Measurements from ENCODE around the gene GSTT2B.
"Not testable (repeated sequence)": the region's sequence is repeated elsewhere in the genome, so short reads cannot be mapped to it uniquely, and the experiment has no call there.

GSTT2B gene

DNA sequence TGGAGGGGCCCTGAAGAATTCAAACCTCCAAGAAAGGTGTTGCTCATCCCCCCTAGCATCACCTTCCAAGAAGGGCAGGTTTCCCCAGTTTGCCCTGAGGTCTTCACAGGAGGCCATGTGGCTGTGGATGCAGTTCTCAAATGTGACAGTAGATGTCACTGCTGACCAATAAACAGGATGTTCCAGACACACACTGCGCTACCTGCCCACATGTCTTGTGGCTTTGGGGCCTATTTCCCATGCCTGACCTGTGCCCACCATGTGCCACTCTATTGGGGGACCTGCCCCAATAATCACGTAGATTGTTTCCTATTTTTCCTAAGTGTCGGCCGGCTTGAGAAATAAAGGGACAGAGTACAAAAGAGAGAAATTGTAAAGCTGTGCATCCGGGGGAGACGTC is 23.4 kb upstream of the GSTT2B start:
- DNase-seq (ENCODE audit: low spot score), result peak; percentile 26

DNA sequence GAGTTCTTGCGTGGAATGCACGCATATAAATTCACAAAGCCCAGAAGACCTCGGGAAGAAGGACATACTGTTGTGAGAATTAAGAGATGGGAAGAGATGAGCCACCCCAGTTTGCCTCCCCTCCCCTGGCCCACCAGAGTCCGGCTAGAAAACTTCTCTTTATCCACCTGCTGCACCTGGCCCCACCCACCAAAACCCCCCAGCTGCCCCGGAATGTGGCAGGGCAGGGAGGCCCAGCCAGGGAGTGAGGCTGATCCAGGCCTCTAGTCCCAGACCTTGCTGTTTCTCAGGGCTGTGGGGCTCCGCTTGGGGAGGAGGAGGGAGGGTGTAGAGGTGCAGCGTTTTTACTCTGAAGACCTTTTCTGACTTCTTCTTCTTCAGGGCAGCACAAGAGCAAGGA is 19.6 kb upstream of the GSTT2B start:
- not testable (repeated sequence) for DNase-seq (ENCODE audit: low spot score)

GRCh38 chr22:23979557-23980240 is 18.7 kb upstream of the GSTT2B start, which contains the start of gene GSTT2:
TSS of gene GSTT2 (plus strand) at chr22:23980134.
- not testable (repeated sequence) for DNase-seq (ENCODE audit: low spot score)

DNA sequence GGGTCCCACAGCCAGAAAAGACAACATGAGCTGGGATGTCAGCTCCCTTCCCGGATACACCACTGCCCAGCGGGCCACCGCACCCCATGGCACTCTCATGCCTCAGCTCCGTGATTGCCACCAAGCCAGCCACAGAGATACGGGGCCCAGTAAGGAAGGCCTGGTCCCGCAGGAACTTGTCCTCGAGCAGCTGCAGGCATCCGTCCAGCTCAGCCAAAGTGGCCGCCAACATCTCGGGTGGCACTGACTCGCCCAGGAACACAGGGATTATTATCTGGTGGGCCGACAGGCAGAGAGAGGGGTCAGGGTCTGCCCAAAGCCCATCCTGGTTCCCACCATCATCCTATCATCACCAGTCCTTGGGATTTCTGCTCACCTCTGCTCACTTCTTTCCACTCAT is 16.3 kb upstream of the GSTT2B start:
- not testable (repeated sequence) for DNase-seq (ENCODE audit: low spot score)

DNA sequence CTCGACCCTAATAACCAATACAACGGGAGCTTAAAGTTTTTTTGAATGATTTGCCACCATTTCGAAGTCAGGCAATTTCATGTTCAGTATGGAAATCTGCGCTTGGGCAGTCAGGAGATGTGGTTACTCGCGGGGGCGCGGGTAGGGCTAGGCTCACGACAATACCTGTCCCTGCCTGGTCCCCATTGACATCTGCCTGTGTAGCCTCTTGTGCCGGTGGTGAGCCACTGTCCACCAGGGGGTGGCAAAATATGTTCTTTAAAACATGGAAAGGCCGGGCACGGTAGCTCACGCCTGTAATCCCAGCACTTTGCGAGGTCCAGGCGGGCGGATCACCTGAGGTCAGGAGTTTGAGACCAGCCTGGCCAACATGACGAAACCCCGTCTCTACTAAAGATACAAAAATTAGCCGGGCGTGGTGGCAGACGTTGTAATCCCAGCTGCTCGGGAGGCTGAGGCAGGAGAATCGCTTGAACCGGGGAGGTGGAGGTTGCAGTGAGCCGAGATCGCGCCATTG is 13.9 kb upstream of the GSTT2B start:
- not testable (repeated sequence) for DNase-seq (ENCODE audit: low spot score)

DNA sequence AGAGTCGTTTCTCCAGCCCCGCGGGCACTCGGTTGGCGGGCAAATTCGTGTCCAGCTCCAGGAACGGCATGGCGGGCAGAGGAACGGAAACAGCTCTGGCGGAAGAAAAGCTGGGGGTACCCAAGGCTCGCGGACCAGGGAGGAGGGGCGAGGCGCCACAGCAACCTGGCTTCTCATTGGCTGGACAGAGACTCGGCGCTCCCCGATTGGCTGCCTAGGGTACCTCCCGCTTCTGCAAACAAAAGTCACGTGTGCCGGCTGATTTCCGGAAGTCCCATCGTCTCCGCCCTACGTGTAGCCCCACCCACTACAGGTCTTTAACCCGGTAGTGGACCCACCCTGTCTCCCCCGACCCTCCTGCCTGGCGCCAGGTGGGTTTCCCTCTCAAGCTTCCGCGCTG is 13.3 kb upstream of the GSTT2B start, which contains the start of gene DDT:
DDT (minus strand) TSS at position 97 of the 400 bp plus-strand sequence; CDS start at position 70, 27 bp downstream.
- DNase-seq (ENCODE audit: low spot score), result not testable (repeated sequence)

- DNase-seq (ENCODE audit: low spot score), result not testable (repeated sequence)
Observed at GRCh38 chr22:23971927-23972326, 10.9 kb upstream of the GSTT2B start.

DNA sequence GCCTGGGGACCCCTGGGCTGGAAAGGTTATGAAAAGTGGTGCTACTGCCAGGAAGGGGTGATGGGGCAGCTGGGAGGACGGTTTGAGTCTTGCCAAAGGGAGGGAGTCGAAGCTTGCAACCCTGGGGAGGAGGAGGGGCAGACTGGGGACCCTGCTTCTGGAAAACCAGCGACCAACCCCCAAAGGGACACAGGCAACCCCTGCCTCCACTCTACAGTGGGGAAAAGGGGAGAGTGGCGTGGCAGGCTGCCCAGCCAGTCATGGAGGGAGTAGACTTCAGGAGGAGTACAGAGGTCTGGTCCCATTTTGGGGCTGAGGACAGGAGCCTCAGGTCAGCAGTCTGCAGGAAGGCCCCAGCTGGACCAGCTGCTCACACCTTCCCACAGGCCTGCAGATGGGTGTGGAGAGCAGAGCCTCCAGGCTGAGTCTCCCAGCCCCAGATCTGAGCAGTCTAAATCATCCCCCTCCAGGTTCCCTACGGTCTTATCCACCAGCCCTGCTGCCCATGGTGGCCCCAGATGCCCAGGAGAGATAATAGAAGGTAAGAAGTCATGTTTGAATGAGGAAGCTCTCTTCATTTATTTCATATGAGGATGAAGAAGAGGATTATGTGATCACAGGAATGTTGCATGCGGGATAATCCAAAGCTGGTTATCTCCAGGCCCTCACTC is 10.0 kb upstream of the GSTT2B start:
- DNase-seq (ENCODE audit: low spot score), result no peak

GRCh38 chr22:23970201-23970641 is 9.2 kb upstream of the GSTT2B start:
- no peak for DNase-seq (ENCODE audit: low spot score)

- no peak for DNase-seq (ENCODE audit: low spot score)
Observed at GRCh38 chr22:23969071-23969470, 8.1 kb upstream of the GSTT2B start.

- DNase-seq (ENCODE audit: low spot score), result not testable (repeated sequence)
Observed at GRCh38 chr22:23966568-23966967, 5.6 kb upstream of the GSTT2B start, which contains the start of gene DDTL. TSS of gene DDTL (plus strand) at chr22:23966888. CDS start at chr22:23966915, 27 bp downstream.

- DNase-seq (ENCODE audit: low spot score), result not testable (repeated sequence)
Observed at GRCh38 chr22:23966094-23966493, 5.1 kb upstream of the GSTT2B start.

- peak; percentile 67 for DNase-seq (ENCODE audit: low spot score)
Observed at GRCh38 chr22:23956301-23956900, 4.6 kb downstream of the GSTT2B start.

GRCh38 chr22:23955886-23956285 is 5.1 kb downstream of the GSTT2B start:
- not testable (repeated sequence) for DNase-seq (ENCODE audit: low spot score)

GRCh38 chr22:23954991-23955305 is 6.0 kb downstream of the GSTT2B start:
- DNase-seq (ENCODE audit: low spot score), result not testable (repeated sequence)

DNA sequence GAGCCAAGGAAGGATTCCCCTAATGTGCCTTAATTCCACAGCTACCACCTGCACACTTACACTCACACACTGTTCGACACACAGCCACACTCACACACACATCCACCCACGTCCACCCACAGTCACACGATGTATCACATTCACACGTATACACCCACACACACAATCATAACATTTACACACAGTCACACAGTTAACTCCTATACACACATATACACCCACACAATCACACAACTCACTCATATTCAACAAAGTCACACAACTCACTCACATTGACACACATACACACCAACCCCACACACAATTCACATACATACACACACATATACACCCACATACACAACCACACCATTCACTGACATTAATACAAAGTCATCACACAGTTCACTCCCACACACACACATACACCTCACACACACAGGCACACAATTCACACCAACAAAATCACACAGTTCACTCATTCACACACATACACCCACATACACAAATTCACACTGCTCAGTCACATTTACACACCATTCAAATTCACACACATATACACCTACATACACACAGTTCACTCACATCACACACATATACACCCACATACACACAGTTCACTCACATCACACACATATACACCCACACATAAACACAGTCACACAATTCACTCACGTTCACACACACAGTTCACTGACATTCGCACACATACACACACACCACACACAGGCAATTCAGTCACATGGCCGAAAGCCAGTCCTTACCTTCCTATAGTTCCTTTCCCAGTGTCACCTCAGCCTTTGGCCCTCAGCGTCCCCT is 6.6 kb downstream of the GSTT2B start:
- DNase-seq (ENCODE audit: low spot score), result not testable (repeated sequence)

DNA sequence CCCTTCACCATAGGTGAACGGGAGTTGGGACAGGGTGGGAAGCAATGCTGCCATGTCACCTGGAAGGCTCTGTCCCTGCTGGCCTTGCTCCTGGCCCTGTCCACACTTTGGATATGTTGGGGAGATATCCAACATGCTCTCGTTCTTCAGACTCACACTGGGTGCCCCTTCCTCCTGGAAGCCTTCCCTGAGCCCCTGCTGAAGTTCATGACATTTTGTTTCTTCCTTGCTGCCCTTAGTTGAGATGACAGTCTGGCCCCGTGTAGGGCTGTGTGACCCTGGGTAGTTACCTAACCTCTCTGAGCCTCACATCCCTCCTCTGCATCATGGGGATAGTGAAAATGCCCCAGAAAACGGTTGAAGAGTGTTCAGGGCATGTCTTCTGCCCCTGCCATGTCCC is 7.5 kb downstream of the GSTT2B start:
- DNase-seq (ENCODE audit: low spot score), result not testable (repeated sequence)

DNA sequence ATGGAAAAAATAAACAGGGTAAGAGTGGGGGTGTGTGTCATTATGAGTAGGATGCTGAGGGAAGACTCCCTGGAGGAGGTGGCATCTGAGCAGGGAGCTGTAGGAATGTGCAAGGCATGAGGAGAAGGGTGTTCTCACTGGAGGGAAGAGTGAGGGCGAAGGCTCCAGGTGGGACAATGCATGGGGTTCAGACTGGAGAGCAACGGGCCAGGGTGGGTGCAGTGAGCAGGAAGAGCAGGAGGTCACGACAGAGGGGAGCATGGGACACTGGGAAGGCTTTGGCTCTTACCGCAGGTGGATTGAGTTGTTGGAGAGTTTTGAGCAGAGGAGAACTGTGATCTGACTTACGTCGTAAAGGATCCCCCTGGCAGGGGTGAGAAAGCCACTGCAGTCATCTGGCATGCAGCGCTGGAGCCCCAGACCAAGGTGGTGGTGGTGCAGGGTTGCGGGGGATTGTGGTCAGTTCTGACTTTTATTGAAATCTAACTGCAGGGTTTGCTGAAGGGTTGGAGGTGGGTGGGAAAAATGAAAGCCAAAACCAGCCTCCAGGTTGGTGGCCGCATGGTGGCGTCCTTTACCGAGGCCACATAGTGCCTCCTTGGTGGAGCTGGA is 8.1 kb downstream of the GSTT2B start:
- not testable (repeated sequence) for DNase-seq (ENCODE audit: low spot score)

DNA sequence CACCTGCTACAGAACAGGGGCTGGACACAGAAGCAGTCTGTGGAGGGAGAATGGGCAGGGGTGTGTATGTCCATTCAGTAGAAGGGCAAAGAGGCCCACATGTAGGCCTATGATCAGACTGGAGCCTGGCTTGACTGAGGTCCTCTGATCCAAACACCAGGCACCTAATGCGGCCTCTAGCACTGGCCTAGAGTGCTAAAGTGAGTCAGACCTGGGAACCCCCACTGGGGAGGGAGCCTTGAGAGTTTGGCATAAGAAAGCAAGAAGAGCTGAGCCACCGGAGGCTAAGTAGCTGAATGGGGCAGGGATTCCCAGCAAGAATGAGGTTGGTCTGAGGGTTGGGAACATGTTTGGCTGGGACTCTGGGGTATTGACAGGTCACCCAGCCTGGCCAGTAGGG is 9.6 kb downstream of the GSTT2B start:
- not testable (repeated sequence) for DNase-seq (ENCODE audit: low spot score)

GRCh38 chr22:23949764-23950163 is 11.2 kb downstream of the GSTT2B start:
- DNase-seq (ENCODE audit: low spot score), result not testable (repeated sequence)

GRCh38 chr22:23947391-23947790 is 13.6 kb downstream of the GSTT2B start:
- DNase-seq (ENCODE audit: low spot score), result not testable (repeated sequence)

Measured in LoVo (cell line).